ENCODE results near the gene SLC5A2. TPM values are rescaled to one million over a fixed set of nuclear protein-coding genes. Genes with fewer than 3 reads are reported as not detected.
A peak's percentile ranks its signal among the peaks of the same experiment; 100 is the strongest.

The SLC5A2 gene
- total RNA-seq, 2 experiments from 2014 or later = not detected

- peak overlapping the region; percentile 49; the same call in 1 of the 2 replicates for H3K4me2 ChIP-seq (ENCODE audit: low read length)
- H3K9me2 ChIP-seq (ENCODE audit: insufficient read depth, low read length) = no peaks in the 10 kb centered on the region
- no peaks in the 10 kb centered on the region for H3K9me3 ChIP-seq (ENCODE audit: low read length)
- DNase-seq (ENCODE audit: low spot score) = no peak
- peaks cover 4% of the 10 kb centered on the region for H3K4me1 ChIP-seq (ENCODE audit: insufficient read depth, low read length, poor library complexity, severe bottlenecking)
- intact Hi-C loops (cut with micrococcal nuclease; ENCODE audit: unreplicated experiment) = no loop called here
- no TSS peak for BruUV-seq (replicated peaks)
- TF ChIP-seq EZH2phosphoT487 (IDR thresholded peaks at IDR 0.05; ENCODE audit: borderline replicate concordance, low read depth, low read length) = no peak
- TF ChIP-seq, protein P1, sequence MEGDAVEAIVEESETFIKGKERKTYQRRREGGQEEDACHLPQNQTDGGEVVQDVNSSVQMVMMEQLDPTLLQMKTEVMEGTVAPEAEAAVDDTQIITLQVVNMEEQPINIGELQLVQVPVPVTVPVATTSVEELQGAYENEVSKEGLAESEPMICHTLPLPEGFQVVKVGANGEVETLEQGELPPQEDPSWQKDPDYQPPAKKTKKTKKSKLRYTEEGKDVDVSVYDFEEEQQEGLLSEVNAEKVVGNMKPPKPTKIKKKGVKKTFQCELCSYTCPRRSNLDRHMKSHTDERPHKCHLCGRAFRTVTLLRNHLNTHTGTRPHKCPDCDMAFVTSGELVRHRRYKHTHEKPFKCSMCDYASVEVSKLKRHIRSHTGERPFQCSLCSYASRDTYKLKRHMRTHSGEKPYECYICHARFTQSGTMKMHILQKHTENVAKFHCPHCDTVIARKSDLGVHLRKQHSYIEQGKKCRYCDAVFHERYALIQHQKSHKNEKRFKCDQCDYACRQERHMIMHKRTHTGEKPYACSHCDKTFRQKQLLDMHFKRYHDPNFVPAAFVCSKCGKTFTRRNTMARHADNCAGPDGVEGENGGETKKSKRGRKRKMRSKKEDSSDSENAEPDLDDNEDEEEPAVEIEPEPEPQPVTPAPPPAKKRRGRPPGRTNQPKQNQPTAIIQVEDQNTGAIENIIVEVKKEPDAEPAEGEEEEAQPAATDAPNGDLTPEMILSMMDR (conservative IDR thresholded peaks at IDR 0.05; ENCODE audit: low read length) = no peak
- H3K27ac ChIP-seq (ENCODE audit: low read depth, low read length, poor library complexity, severe bottlenecking) = no peak overlapping the region
- no peaks in the 10 kb centered on the region for H3K79me2 ChIP-seq (ENCODE audit: insufficient read depth, low read depth, low read length)
- no peaks in the 10 kb centered on the region for H3K36me3 ChIP-seq (ENCODE audit: insufficient read depth, low read length)
- POLR2A ChIA-PET = no interaction called here
- H3K4me3 ChIP-seq (ENCODE audit: low read depth, low read length, poor library complexity, severe bottlenecking) = no peak overlapping the region
- H4K20me1 ChIP-seq (ENCODE audit: insufficient read depth, low read length) = no peaks in the 10 kb centered on the region
- CTCF ChIA-PET (ENCODE audit: unreplicated experiment) = no interaction called here
- no peak overlapping the region for H2AFZ ChIP-seq (ENCODE audit: low read length)
Measured at GRCh38 chr16:31488468-31489297, 5.8 kb downstream of the SLC5A2 start.

- no peak for DNase-seq (ENCODE audit: low spot score)
- H3K4me2 ChIP-seq (ENCODE audit: low read length) = no peak overlapping the region
- H3K27ac ChIP-seq (ENCODE audit: low read depth, low read length, poor library complexity, severe bottlenecking) = no peak overlapping the region
- H3K4me3 ChIP-seq (ENCODE audit: low read depth, low read length, poor library complexity, severe bottlenecking) = no peak overlapping the region
- intact Hi-C loops (cut with micrococcal nuclease; ENCODE audit: unreplicated experiment) = no loop called here
- CTCF ChIA-PET (ENCODE audit: unreplicated experiment) = no interaction called here
- no peaks in the 10 kb centered on the region for H3K79me2 ChIP-seq (ENCODE audit: insufficient read depth, low read depth, low read length)
- no TSS peak for BruUV-seq (replicated peaks)
- no peak overlapping the region for H2AFZ ChIP-seq (ENCODE audit: low read length)
- no peaks in the 10 kb centered on the region for H4K20me1 ChIP-seq (ENCODE audit: insufficient read depth, low read length)
- no peaks in the 10 kb centered on the region for H3K36me3 ChIP-seq (ENCODE audit: insufficient read depth, low read length)
- no peaks in the 10 kb centered on the region for H3K9me3 ChIP-seq (ENCODE audit: low read length)
- peaks cover 4% of the 10 kb centered on the region for H3K4me1 ChIP-seq (ENCODE audit: insufficient read depth, low read length, poor library complexity, severe bottlenecking)
- TF ChIP-seq EZH2phosphoT487 (IDR thresholded peaks at IDR 0.05; ENCODE audit: borderline replicate concordance, low read depth, low read length) = no peak
- TF ChIP-seq, protein P1 (conservative IDR thresholded peaks at IDR 0.05; ENCODE audit: low read length) = no peak
- H3K9me2 ChIP-seq (ENCODE audit: insufficient read depth, low read length) = no peaks in the 10 kb centered on the region
- POLR2A ChIA-PET = no interaction called here
Measured at GRCh38 chr16:31489298-31489564, 6.3 kb downstream of the SLC5A2 start.

All from OCI-LY7 (cell line).